ENCODE measurements around the gene ILF3.

ILF3 gene

DNA sequence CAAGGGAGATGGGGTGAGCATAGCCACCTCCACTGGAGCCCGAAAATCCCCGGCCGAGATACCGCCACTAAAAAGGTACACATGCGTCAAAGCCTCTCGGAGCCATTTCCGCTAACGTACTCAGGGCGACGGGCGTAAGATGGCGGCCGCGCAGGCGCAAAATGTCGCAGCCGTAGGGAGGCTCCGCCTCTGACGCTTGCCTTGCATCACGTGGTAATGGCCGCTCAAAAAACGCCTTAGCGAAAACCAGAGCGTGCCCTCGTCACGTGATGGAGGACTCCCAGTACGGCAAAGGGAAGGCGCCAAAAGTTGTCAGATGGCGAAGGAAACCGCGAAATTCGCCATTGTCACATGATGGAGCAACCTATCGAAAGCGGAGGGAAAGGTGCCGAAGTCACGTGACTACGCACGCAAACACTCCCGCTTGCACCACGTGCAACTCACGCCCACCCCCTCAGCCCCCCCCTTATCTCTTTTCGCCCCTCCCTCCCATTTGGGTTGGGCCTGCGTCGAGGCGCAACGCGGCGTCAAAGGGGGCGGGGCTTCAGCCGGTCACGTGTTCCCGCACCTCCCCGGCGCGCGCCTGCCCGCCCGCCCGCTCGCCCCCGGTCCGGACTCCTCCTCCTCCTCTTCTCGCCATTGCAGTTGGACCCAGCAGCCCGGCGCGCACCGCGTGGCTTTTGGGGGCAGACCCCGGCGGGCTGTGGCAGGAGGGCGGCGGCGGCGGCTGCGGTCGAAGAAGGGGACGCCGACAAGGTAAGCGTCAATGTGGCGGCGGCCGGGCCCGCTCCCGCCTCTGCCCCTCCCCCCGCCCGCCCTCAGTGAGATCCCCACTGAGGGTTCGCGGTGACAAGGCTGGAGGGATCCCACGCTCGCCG lies at the start of gene ILF3:
ILF3 (plus strand) TSS at position 615 of the 878 bp plus-strand sequence. CDS start 16,260 bp downstream, outside the sequence.
- peak; percentile 98 to 99 for DNase-seq (ENCODE audit: low read depth in 2 of 2)

DNA sequence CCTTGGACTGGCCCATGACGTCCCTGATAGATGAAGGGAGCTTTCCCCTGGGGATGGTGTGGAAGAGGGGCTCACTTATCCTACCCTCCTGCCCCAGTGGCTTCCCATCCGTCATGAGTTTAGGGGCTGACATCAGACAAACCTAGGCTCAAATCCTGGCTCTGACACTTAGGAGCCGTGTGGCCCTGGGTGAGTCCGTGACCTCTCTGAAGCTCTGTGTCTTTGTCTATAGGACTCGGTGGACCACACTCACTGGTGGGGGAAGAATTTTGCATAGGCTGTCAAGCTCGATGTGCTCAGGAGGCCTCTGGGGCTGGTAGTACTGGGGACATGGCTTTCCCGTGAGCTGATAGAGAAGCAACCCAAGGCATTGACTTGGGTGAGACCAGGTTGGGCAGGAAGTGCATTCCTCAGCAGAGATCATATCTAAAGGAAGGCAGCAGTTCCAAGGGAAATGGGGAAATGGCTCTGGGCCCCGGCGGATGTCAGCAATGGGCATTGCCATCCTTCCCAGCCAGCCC lies 49.6 kb upstream of the ILF3 start:
- no peak for DNase-seq (ENCODE audit: low read depth in 2 of 2)

DNA sequence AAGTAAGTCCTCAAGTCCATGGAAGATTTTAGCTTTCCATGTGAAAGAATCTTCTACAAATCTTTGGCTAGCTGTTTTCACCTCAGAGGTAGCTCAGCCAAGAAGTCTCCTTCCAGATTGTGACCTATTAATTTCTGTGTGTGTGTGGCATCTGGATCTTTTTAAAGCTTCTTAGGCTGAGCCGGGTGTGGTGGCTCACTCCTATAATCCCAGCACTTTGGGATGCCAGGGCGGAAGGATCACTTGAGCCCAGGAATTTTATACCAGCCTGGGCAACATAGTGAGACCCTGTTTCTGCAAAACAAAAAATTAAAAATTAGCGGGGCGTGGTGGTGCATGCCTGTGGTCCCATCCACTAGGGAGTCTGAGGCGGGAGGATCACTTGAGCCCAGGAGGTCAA lies 42.2 kb upstream of the ILF3 start:
- no peak for DNase-seq (ENCODE audit: low read depth in 2 of 2)

DNA sequence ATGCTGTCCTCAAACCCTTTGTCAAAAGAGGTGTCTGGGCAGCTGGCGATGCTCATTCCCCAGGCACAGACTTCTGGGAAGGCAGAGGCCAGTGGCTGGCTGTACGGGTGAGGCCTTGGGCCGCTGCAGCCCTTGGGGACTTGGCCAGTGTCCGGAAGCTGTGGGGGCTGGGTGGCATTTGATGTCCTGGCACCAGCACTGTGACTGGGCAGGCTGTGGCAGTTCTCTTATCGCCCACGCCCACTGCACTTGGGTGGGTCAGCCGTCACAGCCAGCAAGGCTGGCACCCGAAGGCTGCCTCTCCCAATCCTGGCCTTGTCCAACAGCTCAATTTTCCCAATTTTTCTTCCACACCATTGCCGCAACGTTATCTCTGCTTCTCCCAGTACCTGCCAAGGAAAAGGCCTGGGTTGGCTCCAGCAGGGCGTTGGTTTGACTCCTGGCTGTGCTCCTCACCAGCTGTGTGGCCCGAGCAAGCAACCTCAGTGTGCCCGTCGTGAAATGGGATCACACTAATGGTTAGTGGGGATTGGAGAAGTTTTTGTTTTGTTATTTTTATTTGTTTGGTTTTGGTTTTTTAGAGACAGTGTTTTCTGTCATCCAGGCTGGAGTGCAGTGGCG lies 41.5 kb upstream of the ILF3 start:
- DNase-seq (ENCODE audit: low read depth in 2 of 2) = no peak

GRCh38 chr19:10615429-10616023 lies 38.6 kb upstream of the ILF3 start:
- DNase-seq (ENCODE audit: low read depth in 2 of 2) = no peak

DNA sequence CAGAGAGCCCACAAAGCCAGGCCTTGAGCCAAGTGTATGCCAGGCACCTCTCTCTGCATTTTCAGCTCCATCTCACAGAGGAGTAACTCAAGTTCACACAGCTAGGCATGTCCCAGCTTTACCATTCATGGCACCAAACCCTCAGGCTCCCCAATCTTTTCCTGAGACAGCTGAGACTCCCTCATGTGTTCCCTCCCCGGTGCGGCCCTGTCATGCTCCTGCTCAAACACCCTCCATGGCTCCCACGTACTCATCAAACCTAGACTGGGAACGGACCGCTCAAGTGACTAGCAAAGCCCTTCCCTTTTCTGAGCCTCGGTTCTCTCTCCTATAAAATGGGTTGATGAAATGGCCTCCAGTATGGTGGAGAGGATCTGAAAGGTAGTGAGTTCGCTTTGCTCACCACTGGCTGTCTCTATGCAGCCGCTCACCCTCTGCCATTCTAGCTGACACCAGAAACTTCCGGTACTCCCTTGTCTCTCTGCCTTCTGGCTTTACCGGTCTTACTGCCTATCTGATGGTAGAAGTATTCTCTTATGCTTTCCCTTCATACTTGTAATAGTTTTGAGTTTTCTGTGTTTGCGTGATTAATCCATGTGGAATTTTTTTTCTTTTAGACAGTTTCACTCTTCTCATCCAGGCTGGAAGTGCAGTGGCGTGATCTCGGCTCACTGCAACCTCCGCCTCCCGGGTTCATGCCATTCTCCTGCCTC lies 36.6 kb upstream of the ILF3 start:
- no peak for DNase-seq (ENCODE audit: low read depth in 2 of 2)

DNA sequence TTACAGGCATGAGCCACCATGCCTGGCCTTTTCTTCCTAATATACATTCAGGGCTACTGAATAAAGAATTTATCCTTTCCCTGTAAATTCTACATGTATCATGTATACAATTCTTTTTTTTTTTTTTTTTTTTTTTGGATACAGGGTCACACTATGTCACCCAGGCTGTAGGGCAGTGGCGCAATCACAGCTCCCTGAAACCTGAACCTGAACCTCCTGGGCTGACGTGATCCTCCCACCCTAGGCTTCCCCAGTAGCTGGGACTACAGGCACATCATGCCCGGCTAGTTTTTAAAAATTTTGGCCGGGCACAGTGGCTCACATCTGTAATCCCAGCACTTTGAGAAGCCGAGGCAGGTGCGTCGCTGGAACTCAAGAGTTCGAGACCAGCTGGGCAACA lies 35.3 kb upstream of the ILF3 start:
- no peak for DNase-seq (ENCODE audit: low read depth in 2 of 2)

- DNase-seq (ENCODE audit: low read depth in 2 of 2) = no peak
These were observed 33.4 kb upstream of the ILF3 start for GRCh38 chr19:10620786-10621185.

GRCh38 chr19:10621966-10622365 lies 32.2 kb upstream of the ILF3 start:
- no peak for DNase-seq (ENCODE audit: low read depth in 2 of 2)

DNA sequence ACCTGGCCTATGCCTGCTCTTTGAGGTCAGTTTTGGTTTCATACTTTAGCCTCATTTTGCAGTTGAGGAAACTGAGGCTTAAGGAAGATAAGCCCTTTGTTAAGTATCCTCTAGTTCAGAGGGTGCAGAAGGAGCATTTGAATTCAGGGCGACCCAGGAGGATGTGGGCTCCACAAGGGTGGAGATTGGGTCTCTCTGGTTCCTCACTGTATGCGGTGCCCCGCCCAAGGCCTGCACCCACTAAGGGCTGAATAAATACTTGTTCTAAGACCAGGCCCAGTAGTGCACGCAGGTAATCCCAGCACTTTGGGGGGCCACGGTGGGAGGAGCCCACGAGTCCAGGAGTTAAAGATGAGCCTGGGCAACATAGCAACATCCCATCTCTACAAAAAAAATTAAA lies 29.6 kb upstream of the ILF3 start:
- DNase-seq (ENCODE audit: low read depth in 2 of 2) = no peak

- no peak for DNase-seq (ENCODE audit: low read depth in 2 of 2)
These were observed 29.0 kb upstream of the ILF3 start, which contains the start of gene SLC44A2 for GRCh38 chr19:10625003-10625761. SLC44A2 (plus strand) TSS chr19:10625553; CDS start chr19:10625634, 81 bp downstream.

DNA sequence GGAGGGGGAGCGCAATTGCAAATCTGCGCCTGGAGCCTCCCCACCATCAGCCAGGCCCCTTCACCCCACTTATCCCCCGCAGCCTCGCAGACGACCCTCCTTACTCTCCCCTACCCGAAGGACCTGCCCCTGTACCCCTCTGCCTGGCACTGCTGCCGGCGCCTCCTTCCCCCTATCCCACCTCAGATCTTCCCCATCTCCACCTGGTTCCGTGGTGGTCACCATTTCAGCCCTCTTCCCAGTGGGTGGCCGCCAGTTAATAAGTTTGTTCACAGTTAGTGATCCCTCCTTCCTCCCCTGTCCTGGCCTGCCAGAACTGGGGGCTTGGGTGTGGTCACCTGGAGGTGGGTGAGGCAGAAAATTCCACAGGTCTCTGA lies 28.4 kb upstream of the ILF3 start:
- no peak for DNase-seq (ENCODE audit: low read depth in 2 of 2)

DNA sequence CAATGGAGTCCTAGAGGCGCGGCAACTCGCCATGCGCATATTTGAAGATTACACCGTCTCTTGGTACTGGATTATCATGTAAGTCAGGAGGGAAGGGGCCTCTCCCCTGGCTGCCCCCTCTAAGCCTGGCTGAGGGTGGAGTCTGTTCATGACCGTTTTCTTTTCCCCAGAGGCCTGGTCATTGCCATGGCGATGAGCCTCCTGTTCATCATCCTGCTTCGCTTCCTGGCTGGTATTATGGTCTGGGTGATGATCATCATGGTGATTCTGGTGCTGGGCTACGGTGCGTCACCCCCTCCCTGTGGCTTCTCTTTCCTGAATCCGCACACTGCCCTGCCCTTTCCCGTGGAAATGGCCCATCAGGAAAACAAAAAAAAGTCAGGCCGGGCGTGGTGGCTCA lies 22.3 kb upstream of the ILF3 start:
- DNase-seq (ENCODE audit: low read depth in 2 of 2) = no peak

DNA sequence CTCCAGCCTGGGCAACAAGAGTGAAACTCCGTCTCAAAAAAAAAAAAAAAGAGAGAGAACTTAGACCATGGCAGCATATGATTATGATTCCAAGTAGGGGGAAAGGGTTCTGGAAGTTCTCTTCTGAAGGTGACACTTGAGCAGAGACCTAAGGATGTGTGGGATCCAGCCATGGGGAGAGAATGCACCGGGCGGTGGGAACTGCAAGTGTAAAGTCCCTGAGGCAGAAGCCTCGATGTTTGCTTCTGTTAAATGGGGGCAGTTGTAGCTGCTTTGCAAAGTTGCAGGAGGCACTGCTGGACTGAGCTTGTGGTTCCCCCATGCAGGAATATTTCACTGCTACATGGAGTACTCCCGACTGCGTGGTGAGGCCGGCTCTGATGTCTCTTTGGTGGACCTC lies 19.7 kb upstream of the ILF3 start:
- no peak for DNase-seq (ENCODE audit: low read depth in 2 of 2)

DNA sequence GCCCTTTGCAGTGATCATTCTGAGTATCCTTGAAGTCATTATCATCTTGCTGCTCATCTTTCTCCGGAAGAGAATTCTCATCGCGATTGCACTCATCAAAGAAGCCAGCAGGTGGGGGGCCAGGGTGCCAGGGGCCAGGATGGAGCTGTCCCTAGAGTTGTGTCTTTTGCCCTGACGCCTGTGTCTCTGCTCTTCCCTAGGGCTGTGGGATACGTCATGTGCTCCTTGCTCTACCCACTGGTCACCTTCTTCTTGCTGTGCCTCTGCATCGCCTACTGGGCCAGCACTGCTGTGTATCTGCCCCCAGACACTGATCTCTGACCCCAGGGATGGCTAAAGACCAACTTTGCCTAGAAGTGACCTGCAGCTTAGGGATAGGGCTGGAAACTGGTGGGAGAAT lies 19.2 kb upstream of the ILF3 start:
- DNase-seq (ENCODE audit: low read depth in 2 of 2) = no peak

GRCh38 chr19:10636304-10636972 lies 17.7 kb upstream of the ILF3 start:
- DNase-seq (ENCODE audit: low read depth in 2 of 2) = no peak

DNA sequence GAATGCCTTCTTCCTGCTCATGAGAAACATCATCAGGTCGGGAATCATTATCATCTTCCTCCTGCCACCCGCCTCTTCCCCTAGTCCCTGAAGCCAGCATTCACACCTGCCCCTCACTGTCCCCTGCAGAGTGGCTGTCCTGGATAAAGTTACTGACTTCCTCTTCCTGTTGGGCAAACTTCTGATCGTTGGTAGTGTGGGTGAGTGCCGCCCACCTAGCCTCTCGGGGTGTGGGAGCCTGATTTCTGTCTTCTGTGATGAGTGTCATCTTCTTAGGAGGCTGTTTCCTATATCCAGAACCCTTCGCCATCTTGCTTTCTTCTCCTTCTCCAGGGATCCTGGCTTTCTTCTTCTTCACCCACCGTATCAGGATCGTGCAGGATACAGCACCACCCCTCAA lies 16.3 kb upstream of the ILF3 start:
- no peak for DNase-seq (ENCODE audit: low read depth in 2 of 2)

DNA sequence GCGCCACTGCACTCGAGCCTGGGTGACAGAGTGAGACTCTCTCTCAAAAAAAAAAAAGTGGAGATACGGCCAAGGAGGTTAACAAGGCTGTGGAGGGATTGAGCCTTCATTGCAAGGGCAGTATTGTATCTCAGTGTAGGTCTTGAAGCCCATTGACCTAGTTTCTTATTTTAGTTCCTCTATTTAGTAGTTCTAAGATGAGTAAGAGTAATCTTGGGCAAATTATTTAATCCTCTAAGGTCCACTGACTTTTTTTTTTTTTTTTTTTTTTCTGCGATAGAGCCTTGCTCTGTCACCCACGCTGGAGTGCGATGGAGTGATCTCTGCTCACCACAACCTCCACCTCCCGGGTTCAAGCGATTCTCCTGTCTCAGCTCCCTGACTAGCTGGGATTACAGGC lies 14.3 kb upstream of the ILF3 start:
- no peak for DNase-seq (ENCODE audit: low read depth in 2 of 2)

DNA sequence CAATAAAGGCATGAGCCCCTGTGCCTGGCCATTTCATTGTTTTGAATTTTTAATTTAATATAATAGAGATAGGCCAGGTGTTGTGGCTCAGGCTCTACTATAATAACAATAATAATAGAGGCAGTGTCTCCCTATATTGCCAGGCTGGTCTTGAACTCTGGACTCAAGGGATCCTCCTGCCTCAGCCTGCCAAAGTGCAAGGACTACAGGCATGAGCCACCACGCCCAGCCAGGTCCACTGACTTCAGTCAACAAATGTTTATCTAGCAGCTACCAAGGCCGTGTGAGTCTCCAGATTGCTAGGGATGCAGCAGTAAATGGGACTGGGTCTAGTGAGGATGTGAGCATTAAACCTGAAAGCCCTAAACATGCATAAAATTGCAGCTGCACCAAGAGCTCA lies 13.8 kb upstream of the ILF3 start:
- no peak for DNase-seq (ENCODE audit: low read depth in 2 of 2)

GRCh38 chr19:10641248-10641647 lies 12.9 kb upstream of the ILF3 start:
- no peak for DNase-seq (ENCODE audit: low read depth in 2 of 2)

All from stimulated activated CD4-positive, alpha-beta T cell treated with anti-CD3 and anti-CD28 coated beads, Interleukin-4, amount 100 ng/mL, for 48 hours (primary cell).